LNCaP clone FGC (cell line): ENCODE measurements around the gene GGTA1.

Source experiments
- DNase-seq: peaks from one replicate; pipeline ENCODE4 v3.0.0-alpha.2; 2011; ENCODE audit warnings: low read depth
- H3K4me3 ChIP-seq: 2 replicates; pipeline ENCODE4 v1.5.1; 2011; ENCODE audit warnings: mild to moderate bottlenecking, low read depth, low read length, control low read depth
- TF ChIP-seq, protein P1 (sequence below): IDR thresholded peaks from 2 replicates; pipeline ENCODE4 v1.5.1; 2012; ENCODE audit warnings: mild to moderate bottlenecking; ENCODE audit not compliant: control insufficient read depth, insufficient read depth; ENCODE audit errors: extremely low read depth

The GGTA1 gene

DNA sequence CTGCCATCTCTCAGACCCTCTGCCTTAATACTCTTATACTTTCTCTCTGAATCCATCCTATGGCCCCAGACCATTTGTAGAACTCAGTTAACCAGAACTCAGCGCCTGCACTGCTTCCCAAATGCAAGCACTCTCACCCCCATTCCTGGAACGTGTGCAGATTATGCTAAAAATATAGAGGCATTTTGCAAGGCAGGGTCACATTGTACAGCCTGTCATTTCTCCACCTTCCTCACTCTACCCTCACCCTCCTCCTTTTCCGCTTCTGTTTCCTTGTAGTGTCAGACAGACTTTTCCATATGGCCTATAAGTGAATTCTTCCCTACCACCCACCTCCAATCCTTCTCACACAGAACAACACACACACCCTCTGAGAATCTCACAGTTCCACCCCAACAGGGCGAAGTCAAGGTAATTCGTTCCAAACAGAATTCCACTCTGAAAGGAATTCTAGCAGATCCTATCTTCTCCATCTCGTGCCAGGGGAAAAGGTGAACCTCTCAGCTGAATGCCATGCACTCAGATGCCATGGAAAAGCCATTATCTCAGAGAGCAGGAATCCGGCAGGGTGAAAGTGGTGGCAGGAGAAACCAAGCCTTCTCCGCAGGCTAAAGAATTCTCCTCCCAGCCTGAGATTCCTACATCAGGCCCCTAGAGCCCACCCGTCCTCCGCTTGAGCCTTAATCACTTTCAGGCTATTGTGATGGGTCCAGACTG lies 25.3 kb downstream of the GGTA1 start:
- H3K4me3 ChIP-seq: no peak overlapping the region
- TF ChIP-seq, protein P1, sequence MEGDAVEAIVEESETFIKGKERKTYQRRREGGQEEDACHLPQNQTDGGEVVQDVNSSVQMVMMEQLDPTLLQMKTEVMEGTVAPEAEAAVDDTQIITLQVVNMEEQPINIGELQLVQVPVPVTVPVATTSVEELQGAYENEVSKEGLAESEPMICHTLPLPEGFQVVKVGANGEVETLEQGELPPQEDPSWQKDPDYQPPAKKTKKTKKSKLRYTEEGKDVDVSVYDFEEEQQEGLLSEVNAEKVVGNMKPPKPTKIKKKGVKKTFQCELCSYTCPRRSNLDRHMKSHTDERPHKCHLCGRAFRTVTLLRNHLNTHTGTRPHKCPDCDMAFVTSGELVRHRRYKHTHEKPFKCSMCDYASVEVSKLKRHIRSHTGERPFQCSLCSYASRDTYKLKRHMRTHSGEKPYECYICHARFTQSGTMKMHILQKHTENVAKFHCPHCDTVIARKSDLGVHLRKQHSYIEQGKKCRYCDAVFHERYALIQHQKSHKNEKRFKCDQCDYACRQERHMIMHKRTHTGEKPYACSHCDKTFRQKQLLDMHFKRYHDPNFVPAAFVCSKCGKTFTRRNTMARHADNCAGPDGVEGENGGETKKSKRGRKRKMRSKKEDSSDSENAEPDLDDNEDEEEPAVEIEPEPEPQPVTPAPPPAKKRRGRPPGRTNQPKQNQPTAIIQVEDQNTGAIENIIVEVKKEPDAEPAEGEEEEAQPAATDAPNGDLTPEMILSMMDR: no peak
- no peak for DNase-seq

DNA sequence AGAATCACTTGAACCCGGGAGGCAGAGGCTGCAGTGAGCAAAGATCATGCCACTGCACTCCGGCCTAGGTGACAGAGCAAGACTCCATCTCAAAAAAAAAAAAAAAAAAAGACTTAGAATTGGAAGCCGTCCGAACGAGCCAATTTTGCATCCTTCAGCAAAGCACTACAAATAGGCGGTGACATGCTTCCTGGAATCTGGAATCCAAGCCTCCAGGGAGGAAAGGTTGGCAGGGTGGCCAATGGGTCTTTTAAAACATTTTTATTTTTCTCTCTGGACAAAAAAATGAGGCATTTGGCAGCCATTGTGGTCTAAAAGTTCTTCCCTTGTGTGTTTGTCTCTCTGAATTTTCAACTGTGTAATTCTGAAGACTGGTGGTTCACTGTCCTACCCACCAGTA lies 26.4 kb downstream of the GGTA1 start:
- H3K4me3 ChIP-seq: no peak overlapping the region
- TF ChIP-seq, protein P1: no peak
- DNase-seq: no peak

DNA sequence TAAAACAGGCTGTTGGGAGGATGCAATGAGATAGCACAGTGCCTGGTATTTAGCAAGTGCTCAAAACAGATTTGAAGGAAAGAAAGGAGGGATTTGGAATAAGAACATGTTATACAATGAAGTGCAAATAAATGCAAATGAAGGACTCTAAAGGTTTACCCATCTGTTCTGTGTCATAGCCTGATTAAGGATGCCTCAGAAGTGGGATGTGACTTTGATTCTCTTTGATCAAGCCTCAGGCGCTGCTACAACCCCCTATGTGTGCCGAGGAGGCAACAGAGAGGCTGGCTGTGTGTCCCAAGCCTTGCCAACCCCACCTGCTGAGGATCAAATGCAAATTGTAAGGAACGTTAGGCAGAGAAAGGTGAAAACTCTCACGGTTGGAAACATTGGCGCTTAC lies 27.2 kb downstream of the GGTA1 start:
- no peak for DNase-seq
- TF ChIP-seq, protein P1: no peak
- H3K4me3 ChIP-seq: no peak overlapping the region

DNA sequence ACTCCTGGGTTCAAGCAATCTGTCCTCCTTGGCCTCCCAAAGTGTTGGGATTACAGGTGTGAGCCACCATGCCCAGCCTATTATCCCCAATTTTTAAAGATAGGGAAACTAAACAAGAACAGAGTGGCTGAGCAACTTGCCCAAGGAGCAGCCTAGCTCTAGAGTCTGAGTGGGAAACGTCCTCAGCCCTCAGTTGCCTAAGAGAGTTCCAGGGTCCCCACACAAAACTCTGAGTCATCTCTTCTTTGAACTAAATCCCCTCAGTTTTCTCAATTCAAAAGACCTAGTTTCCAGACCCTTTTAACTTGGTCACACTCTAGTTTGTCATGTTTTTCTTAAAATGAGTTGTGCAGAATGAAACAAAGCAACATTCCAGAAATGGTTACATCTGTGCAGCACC lies 33.5 kb downstream of the GGTA1 start:
- DNase-seq: no peak
- H3K4me3 ChIP-seq: no peak overlapping the region
- TF ChIP-seq, protein P1: no peak

DNA sequence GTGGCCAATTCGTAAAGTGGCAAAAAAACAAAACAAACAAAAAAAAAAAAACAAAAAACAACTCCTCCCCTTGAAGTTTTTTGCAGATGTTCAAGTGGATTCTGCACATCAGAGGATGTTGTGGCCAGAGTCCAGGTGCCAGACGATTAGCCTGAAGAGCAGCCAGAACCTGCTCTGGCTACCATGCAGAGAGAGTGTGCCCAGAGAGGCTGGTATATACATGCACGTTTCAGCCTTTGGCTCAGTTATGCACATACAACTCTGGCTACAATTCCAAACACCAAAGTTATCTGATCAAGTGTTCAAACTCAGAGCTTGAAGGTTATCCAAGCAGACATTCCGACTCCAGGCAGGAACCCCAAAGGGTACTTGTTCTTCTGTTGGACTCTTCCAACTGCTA lies 34.7 kb downstream of the GGTA1 start:
- H3K4me3 ChIP-seq: no peak overlapping the region
- TF ChIP-seq, protein P1: no peak
- no peak for DNase-seq

DNA sequence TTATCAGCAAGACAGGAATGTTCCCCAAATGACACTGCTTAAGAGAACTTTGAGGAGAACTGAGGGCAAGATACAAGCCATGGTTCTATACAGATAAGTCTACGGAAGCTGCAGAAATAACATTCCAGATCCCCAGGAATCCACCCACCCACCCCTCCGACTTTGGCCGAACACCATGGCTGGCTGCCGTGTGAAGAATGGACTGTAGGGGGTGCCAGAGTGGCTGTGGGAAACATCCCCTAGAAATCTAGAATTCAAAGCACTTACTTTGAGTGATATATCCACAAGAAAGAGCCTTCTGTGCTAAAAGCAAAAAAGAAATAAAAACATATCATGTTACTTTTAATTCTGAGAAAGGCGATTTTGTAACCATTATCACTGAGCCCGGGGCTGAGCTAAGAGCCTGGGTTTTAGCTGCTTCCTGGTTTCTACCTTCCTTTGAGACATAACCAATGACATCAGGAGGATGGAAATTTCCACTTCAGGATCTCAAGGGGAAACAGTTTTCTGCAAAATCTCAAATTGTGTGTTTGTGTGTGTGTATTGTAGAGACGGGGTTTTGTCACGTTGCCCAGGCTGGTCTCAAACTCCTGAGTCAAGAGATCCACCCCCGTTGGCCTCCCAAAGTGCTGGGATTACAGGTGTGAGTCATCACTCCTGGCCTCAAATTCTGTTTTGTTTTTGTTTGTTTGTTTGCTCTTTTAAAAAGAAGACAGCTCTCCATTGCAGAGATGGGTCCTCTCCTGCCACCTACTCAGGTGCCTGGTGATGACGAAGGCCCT lies 36.4 kb downstream of the GGTA1 start:
- no peak overlapping the region for H3K4me3 ChIP-seq
- TF ChIP-seq, protein P1: peak; percentile 44; the same call in 1 of the 2 replicates
- no peak for DNase-seq
